HepG2 (cell line): ENCODE data around the gene AK8. TPM values are rescaled to one million over a fixed set of nuclear protein-coding genes. Genes with fewer than 3 reads are reported as not detected.

Experiments
- ATAC-seq: fragments of 200-7000 bp; cut with Tn5 transposase; 3 replicates; pipeline ENCODE4 v1.9.1; 2020; ENCODE audit warnings: mild to moderate bottlenecking, moderate library complexity
- BruUV-seq: library from RNA; stranded (reverse); fragments of 400-500 nt; replicated peaks from 2 replicates; lab custom pipeline; 2021; lab: Mats Ljungman, UMichigan
- CTCF ChIA-PET: fragments of 300-600 bp; formaldehyde crosslinking; extraction: SDS; loops from one replicate; lab custom pipeline; 2021; ENCODE audit warnings: low total read pairs, inconsistent platforms, low intra/inter-chr PET ratio; lab: Yijun Ruan, JAX
- POLR2A ChIA-PET: fragments of 350-600 bp; sonication (Branson Sonifier 250); formaldehyde crosslinking; loops from one replicate; lab custom pipeline; 2020; ENCODE audit warnings: antibody characterized with exemption, inconsistent platforms; lab: Yijun Ruan, JAX
- DNase-seq: peaks from one replicate; pipeline ENCODE4 v3.0.0-alpha.2; 2015; ENCODE audit warnings: low spot score
- FAIRE-seq: peaks from 3 replicates; lab custom pipeline; 2011; peaks lifted over from hg19 to GRCh38; lab: Jason Lieb, UNC
- H2AFZ ChIP-seq: one replicate; pipeline ENCODE4 v1.6.1; 2011; ENCODE audit warnings: low read length, inconsistent platforms
- H3K27ac ChIP-seq: fragments of 300-600 bp; 3 replicates; pipeline ENCODE4 v1.8.0; 2011; ENCODE audit warnings: mixed run types, mild to moderate bottlenecking, mixed read lengths, low read length, inconsistent platforms; ENCODE audit not compliant: insufficient read depth; ENCODE audit errors: extremely low read length
- H3K27me3 ChIP-seq, 2 experiments: fragments of 200-600 bp in 1 of 2; 2 replicates in 1 of 2; 3 replicates in 1 of 2; pipeline versions ENCODE4 v1.6.0 to v1.8.0; 2011; ENCODE audit warnings: low read length in 2 of 2, mild to moderate bottlenecking in 2 of 2, moderate library complexity in 2 of 2, inconsistent platforms in 1 of 2; ENCODE audit not compliant: insufficient read depth in 2 of 2, control insufficient read depth in 1 of 2
- H3K36me3 ChIP-seq, 2 experiments: fragments of 200-600 bp in 1 of 2; replicated peaks in 1 of 2; 2 replicates in 1 of 2; 3 replicates in 1 of 2; pipeline versions ENCODE4 v1.5.1 to v1.8.0; 2011; ENCODE audit warnings: low read length in 2 of 2, inconsistent platforms in 1 of 2; ENCODE audit not compliant: insufficient read depth in 2 of 2, control insufficient read depth in 1 of 2
- H3K4me1 ChIP-seq: 2 replicates; pipeline ENCODE4 v1.5.1; 2012; ENCODE audit warnings: low read length, inconsistent platforms; ENCODE audit not compliant: insufficient read depth
- H3K4me2 ChIP-seq: 2 replicates; pipeline ENCODE4 v1.6.0; 2011; ENCODE audit warnings: low read depth, low read length, inconsistent platforms
- H3K4me3 ChIP-seq, 3 experiments: fragments of 200-600 bp in 1 of 3; sonication (generic), shearing (Covaris generic) in 1 of 3; replicated peaks in 1 of 3; 2 replicates each; pipeline ENCODE4 v1.5.1; 2011 to 2016; ENCODE audit warnings: low read length in 3 of 3, inconsistent platforms in 2 of 3, low read depth in 2 of 3, mild to moderate bottlenecking in 2 of 3, control low read depth in 1 of 3, mixed read lengths in 1 of 3; ENCODE audit not compliant: insufficient read depth in 1 of 3
- H3K79me2 ChIP-seq: one replicate; pipeline ENCODE4 v1.6.1; 2011; ENCODE audit warnings: low read length, inconsistent platforms; ENCODE audit not compliant: insufficient read depth
- H3K9ac ChIP-seq: 2 replicates; pipeline ENCODE4 v1.6.0; 2011; ENCODE audit warnings: mild to moderate bottlenecking, low read depth, low read length, inconsistent platforms; ENCODE audit not compliant: insufficient read depth
- H3K9me3 ChIP-seq: 2 replicates; pipeline ENCODE4 v1.5.1; 2012; ENCODE audit warnings: mild to moderate bottlenecking, low read length
- H4K20me1 ChIP-seq: 2 replicates; pipeline ENCODE4 v1.6.0; 2011; ENCODE audit warnings: inconsistent platforms, mild to moderate bottlenecking, low read length, moderate library complexity; ENCODE audit not compliant: insufficient read depth
- E2F1 ChIP-seq: sonication (generic); formaldehyde crosslinking; IDR thresholded peaks from 2 replicates; pipeline ENCODE4 v1.5.0; 2020; ENCODE audit warnings: missing genetic modification reagents
- HMG20B ChIP-seq: conservative IDR thresholded peaks from 2 replicates; pipeline ENCODE4 v1.6.1; 2016; ENCODE audit warnings: missing genetic modification reagents, missing compliant biosample characterization
- NONO ChIP-seq, 2 experiments: fragments of 450-650 bp in 1 of 2; sonication (generic) in 1 of 2; formaldehyde crosslinking in 1 of 2; IDR thresholded peaks in 1 of 2; conservative IDR thresholded peaks in 1 of 2; 2 replicates each; pipeline versions ENCODE4 v1.6.1 to v1.8.0; 2017 to 2022; ENCODE audit warnings: mild to moderate bottlenecking in 1 of 2, missing genetic modification reagents in 1 of 2, moderate library complexity in 1 of 2
- SP140L ChIP-seq: sonication (generic); formaldehyde crosslinking; IDR thresholded peaks from 2 replicates; pipeline ENCODE4 v1.4.0; 2020; ENCODE audit warnings: missing genetic modification reagents, borderline replicate concordance
- TGIF2 ChIP-seq: IDR thresholded peaks from 2 replicates; pipeline ENCODE4 v1.6.1; 2016; ENCODE audit warnings: control low read depth, missing compliant biosample characterization
- XBP1 ChIP-seq: sonication (generic); formaldehyde crosslinking; IDR thresholded peaks from 2 replicates; pipeline ENCODE4 v1.5.0; 2020; ENCODE audit warnings: missing genetic modification reagents
- ZBED4 ChIP-seq: sonication (generic); formaldehyde crosslinking; IDR thresholded peaks from 2 replicates; pipeline ENCODE4 v1.4.0; 2020; ENCODE audit warnings: missing genetic modification reagents, borderline replicate concordance
- ZNF749 ChIP-seq: sonication (generic); formaldehyde crosslinking; IDR thresholded peaks from 2 replicates; pipeline ENCODE4 v1.8.0; 2022; ENCODE audit warnings: mild to moderate bottlenecking, missing genetic modification reagents, moderate library complexity, borderline replicate concordance
- WGBS: methylation state at CpG from one replicate; pipeline ENCODE4 v1.1.6; 2017; ENCODE audit warnings: low lambda C conversion rate; 5-methylcytosine and 5-hydroxymethylcytosine counted together
- in situ Hi-C: cut with HindIII; loops from 2 replicates; pipeline ENCODE4 v1.10.0; 2017; ENCODE audit warnings: low pct_unique_long_range_greater_than_20kb; ENCODE audit not compliant: extremely low pct_ligation_motif_present
- intact Hi-C: fragments of 100-400 bp; cut with micrococcal nuclease; formaldehyde crosslinking; loops from one replicate; pipeline ENCODE4 v1.10.0; 2022; ENCODE audit not compliant: unreplicated experiment
- polyA plus RNA-seq, 8 experiments: library from polyadenylated mRNA; depleted of rRNA in 3 of 8; stranded (reverse) in 7 of 8; unstranded in 1 of 8; fragments of >200 nt; fragmentation: Illumina TruSeq in 4 of 8; extraction: Trizol in 4 of 8; gene quantifications; 2 replicates each; pipeline versions ENCODE4 v1.2.1 to v1.2.3, GENCODE V29; 2011 to 2016; ENCODE audit warnings: low read depth in 4 of 8, missing spikeins in 1 of 8, mixed read lengths in 1 of 8; ENCODE audit not compliant: insufficient read depth in 1 of 8
- total RNA-seq, 5 experiments: library from RNA; depleted of rRNA; stranded (reverse); fragments of >200 nt; fragmentation: Illumina TruSeq; extraction: Trizol; gene quantifications; 2 replicates each; pipeline ENCODE4 v1.2.3, GENCODE V29; 2016; ENCODE audit warnings: low read depth in 1 of 5
- TF ChIP-seq, protein P1 (sequence below): sonication (generic); formaldehyde crosslinking; IDR thresholded peaks from 2 replicates; pipeline ENCODE4 v1.4.0; 2020; ENCODE audit warnings: low read depth, missing genetic modification reagents
- TF ChIP-seq, protein P2 (sequence below): sonication (generic); formaldehyde crosslinking; IDR thresholded peaks from 2 replicates; pipeline ENCODE4 v1.8.1; 2023; ENCODE audit warnings: mild to moderate bottlenecking, missing genetic modification reagents, borderline replicate concordance

AK8 gene
- total and polyA plus RNA-seq, 2 of the 13 experiments (the other 11 are each of a cell fraction or from before 2014, with no cell fraction given): 0.11 TPM; not detected in 1

DNA sequence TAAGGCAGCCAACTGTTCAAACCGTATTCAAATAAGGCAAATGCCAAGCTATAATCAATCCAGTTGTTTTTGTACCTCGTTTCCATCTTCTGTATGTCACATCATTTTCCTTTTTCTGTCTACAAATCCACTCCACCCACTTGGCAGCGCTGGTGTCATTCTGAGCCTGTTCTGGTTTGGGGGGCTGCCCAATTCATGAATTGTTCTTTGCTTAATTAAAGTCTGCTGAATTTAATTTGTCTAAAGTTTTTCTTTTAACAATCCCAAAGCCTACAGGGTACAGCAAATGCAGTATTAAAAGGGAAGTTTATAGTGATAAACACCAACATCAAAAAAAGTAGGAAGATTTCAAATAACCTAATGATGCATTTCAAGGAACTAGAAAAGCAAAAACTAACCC lies 114.5 kb downstream of the AK8 start:
- in situ Hi-C loops (no loop called here), intact Hi-C loops (no loop called here)
- DNase-seq (no peak), ATAC-seq (no peak), FAIRE-seq (no peak)
- peaks cover 2% of the 10 kb centered on the region; the same call in 1 of the 2 replicates for H3K4me1 ChIP-seq
- no TSS peak for BruUV-seq
- H3K9ac ChIP-seq: no peak overlapping the region
- H3K9me3 ChIP-seq: no peaks in the 10 kb centered on the region
- H3K4me2 ChIP-seq: no peak overlapping the region
- H3K79me2 ChIP-seq: no peaks in the 10 kb centered on the region
- H2AFZ ChIP-seq: no peak overlapping the region
- WGBS: 12% methylated on average over 3 of the region's 3 CpGs
- no peaks in the 10 kb centered on the region for H3K27me3 ChIP-seq
- H3K27ac ChIP-seq: no peak overlapping the region
- POLR2A ChIA-PET: no interaction called here
- no peaks in the 10 kb centered on the region for H4K20me1 ChIP-seq
- TF ChIP-seq, protein P1, sequence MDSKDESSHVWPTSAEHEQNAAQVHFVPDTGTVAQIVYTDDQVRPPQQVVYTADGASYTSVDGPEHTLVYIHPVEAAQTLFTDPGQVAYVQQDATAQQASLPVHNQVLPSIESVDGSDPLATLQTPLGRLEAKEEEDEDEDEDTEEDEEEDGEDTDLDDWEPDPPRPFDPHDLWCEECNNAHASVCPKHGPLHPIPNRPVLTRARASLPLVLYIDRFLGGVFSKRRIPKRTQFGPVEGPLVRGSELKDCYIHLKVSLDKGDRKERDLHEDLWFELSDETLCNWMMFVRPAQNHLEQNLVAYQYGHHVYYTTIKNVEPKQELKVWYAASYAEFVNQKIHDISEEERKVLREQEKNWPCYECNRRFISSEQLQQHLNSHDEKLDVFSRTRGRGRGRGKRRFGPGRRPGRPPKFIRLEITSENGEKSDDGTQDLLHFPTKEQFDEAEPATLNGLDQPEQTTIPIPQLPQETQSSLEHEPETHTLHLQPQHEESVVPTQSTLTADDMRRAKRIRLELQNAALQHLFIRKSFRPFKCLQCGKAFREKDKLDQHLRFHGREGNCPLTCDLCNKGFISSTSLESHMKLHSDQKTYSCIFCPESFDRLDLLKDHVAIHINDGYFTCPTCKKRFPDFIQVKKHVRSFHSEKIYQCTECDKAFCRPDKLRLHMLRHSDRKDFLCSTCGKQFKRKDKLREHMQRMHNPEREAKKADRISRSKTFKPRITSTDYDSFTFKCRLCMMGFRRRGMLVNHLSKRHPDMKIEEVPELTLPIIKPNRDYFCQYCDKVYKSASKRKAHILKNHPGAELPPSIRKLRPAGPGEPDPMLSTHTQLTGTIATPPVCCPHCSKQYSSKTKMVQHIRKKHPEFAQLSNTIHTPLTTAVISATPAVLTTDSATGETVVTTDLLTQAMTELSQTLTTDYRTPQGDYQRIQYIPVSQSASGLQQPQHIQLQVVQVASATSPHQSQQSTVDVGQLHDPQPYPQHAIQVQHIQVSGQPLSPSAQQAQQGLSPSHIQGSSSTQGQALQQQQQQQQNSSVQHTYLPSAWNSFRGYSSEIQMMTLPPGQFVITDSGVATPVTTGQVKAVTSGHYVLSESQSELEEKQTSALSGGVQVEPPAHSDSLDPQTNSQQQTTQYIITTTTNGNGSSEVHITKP (CRISPR knock-in tag): no peak
- TF ChIP-seq ZNF749 (CRISPR knock-in tag): no peak
- TF ChIP-seq E2F1: no peak
- no peak for TF ChIP-seq SP140L (CRISPR knock-in tag)
- TF ChIP-seq ZBED4 (CRISPR knock-in tag): no peak
- TF ChIP-seq TGIF2: no peak
- no peak for TF ChIP-seq NONO (IDR thresholded peaks at IDR 0.05)
- no peak for TF ChIP-seq NONO (CRISPR knock-in tag; conservative IDR thresholded peaks at IDR 0.05)
- TF ChIP-seq HMG20B (CRISPR knock-in tag): no peak
- TF ChIP-seq, protein P2, sequence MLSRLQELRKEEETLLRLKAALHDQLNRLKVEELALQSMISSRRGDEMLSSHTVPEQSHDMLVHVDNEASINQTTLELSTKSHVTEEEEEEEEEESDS (CRISPR knock-in tag): no peak
- TF ChIP-seq XBP1 (CRISPR knock-in tag): no peak
- TF ChIP-seq, all 625 proteins: peak for 0
- CTCF ChIA-PET: no interaction called here
- Histone ChIP-seq H3K36me3 (no peaks in the 10 kb centered on the region), H3K4me3 (no peak overlapping the region)
